CD14-positive monocyte (primary cell): ENCODE data around the gene GRIN2A. TPM values are rescaled to one million over a fixed set of nuclear protein-coding genes. Genes with fewer than 3 reads are reported as not detected.

Source experiments
- DNase-seq, 3 donors: peaks; one replicate each; pipeline ENCODE4 v3.0.0-alpha.2; 2011 to 2022
- H2AFZ ChIP-seq: 2 replicates; pipeline ENCODE4 v1.6.0; 2012; ENCODE audit warnings: mild to moderate bottlenecking, low read depth, low read length, inconsistent platforms; ENCODE audit not compliant: insufficient read depth, poor library complexity, severe bottlenecking
- H3K27ac ChIP-seq, 2 donors: 1 replicate in 1 of 2; 2 replicates in 1 of 2; pipeline ENCODE4 v1.5.1; 2012 to 2013; ENCODE audit warnings: low read length in 2 of 2, control low read depth in 1 of 2, inconsistent platforms in 1 of 2, low read depth in 1 of 2, mild to moderate bottlenecking in 1 of 2
- H3K27me3 ChIP-seq, 2 donors: one replicate each; pipeline versions ENCODE4 v1.6.0 to v1.6.1; 2011 to 2013; ENCODE audit warnings: low read length in 2 of 2; ENCODE audit not compliant: control insufficient read depth in 2 of 2, insufficient read depth in 2 of 2
- H3K36me3 ChIP-seq, 2 donors: replicated peaks in 1 of 2; 1 replicate in 1 of 2; 2 replicates in 1 of 2; pipeline versions ENCODE4 v1.5.1 to v1.6.1; 2012 to 2013; ENCODE audit warnings: low read length in 2 of 2, control low read depth in 1 of 2, inconsistent platforms in 1 of 2, mild to moderate bottlenecking in 1 of 2; ENCODE audit not compliant: insufficient read depth in 2 of 2, control insufficient read depth in 1 of 2
- H3K4me1 ChIP-seq, 2 donors: 1 replicate in 1 of 2; 2 replicates in 1 of 2; pipeline versions ENCODE4 v1.5.1 to v1.6.1; 2012 to 2013; ENCODE audit warnings: low read length in 2 of 2, control low read depth in 1 of 2, inconsistent platforms in 1 of 2, mild to moderate bottlenecking in 1 of 2, moderate library complexity in 1 of 2; ENCODE audit not compliant: insufficient read depth in 2 of 2, control insufficient read depth in 1 of 2
- H3K4me2 ChIP-seq: replicated peaks from 2 replicates; pipeline ENCODE3; 2012; ENCODE audit warnings: low read length, moderate library complexity, mild to moderate bottlenecking; ENCODE audit not compliant: poor library complexity, severe bottlenecking; ENCODE audit errors: extremely low read depth
- H3K4me3 ChIP-seq, 3 experiments: fragments of 200-600 bp in 1 of 3; sonication (generic) in 1 of 3; replicated peaks in 1 of 3; 1 replicate in 2 of 3; 2 replicates in 1 of 3; pipeline ENCODE4 v1.5.1; 2011 to 2013; ENCODE audit warnings: low read length in 3 of 3, mild to moderate bottlenecking in 3 of 3, control low read depth in 2 of 3, low read depth in 2 of 3, inconsistent platforms in 1 of 3, moderate library complexity in 1 of 3
- H3K79me2 ChIP-seq: 2 replicates; pipeline ENCODE4 v1.6.0; 2012; ENCODE audit warnings: mild to moderate bottlenecking, control low read depth, inconsistent platforms, low read length, moderate library complexity; ENCODE audit not compliant: insufficient read depth
- H3K9ac ChIP-seq: 2 replicates; pipeline ENCODE4 v1.6.0; 2017; ENCODE audit warnings: low read length, mild to moderate bottlenecking; ENCODE audit not compliant: insufficient read depth, poor library complexity, severe bottlenecking
- H3K9me3 ChIP-seq, 2 donors: replicated peaks in 1 of 2; 1 replicate in 1 of 2; 2 replicates in 1 of 2; pipeline versions ENCODE4 v1.5.1 to v1.6.1; 2012 to 2013; ENCODE audit warnings: low read length in 2 of 2, control low read depth in 1 of 2; ENCODE audit not compliant: control insufficient read depth in 1 of 2, insufficient read depth in 1 of 2
- H4K20me1 ChIP-seq: 2 replicates; pipeline ENCODE4 v1.6.0; 2012; ENCODE audit warnings: mild to moderate bottlenecking, low read length, control low read depth, moderate library complexity; ENCODE audit not compliant: insufficient read depth
- H3K27ac Mint-ChIP-seq, 7 donors: one replicate each; pipeline ENCODE4 v1.8.0; 2020; ENCODE audit warnings: mild to moderate bottlenecking in 7 of 7, mixed read lengths in 7 of 7, moderate library complexity in 6 of 7, inconsistent platforms in 2 of 7
- H3K27me3 Mint-ChIP-seq, 3 donors: one replicate each; pipeline ENCODE4 v1.8.0; 2021 to 2022; ENCODE audit warnings: low read depth in 3 of 3, mild to moderate bottlenecking in 3 of 3, mixed read lengths in 3 of 3, moderate library complexity in 3 of 3, inconsistent platforms in 1 of 3
- H3K36me3 Mint-ChIP-seq, 2 donors: one replicate each; pipeline ENCODE4 v1.8.0; 2020; ENCODE audit warnings: mixed read lengths in 2 of 2, inconsistent platforms in 1 of 2, mild to moderate bottlenecking in 1 of 2
- H3K4me1 Mint-ChIP-seq: one replicate; pipeline ENCODE4 v1.8.0; 2020; ENCODE audit warnings: mild to moderate bottlenecking, mixed read lengths
- H3K4me3 Mint-ChIP-seq, 2 donors: one replicate each; pipeline ENCODE4 v1.8.0; 2020; ENCODE audit warnings: mild to moderate bottlenecking in 2 of 2, mixed read lengths in 2 of 2, moderate library complexity in 1 of 2
- H3K9me3 Mint-ChIP-seq, 7 donors: one replicate each; pipeline ENCODE4 v1.8.0; 2020 to 2022; ENCODE audit warnings: mixed read lengths in 7 of 7, mild to moderate bottlenecking in 6 of 7, moderate library complexity in 6 of 7, inconsistent platforms in 2 of 7
- CTCF ChIP-seq: fragments of 200-600 bp; IDR thresholded peaks from one replicate; pipeline ENCODE4 v1.8.0; 2022; ENCODE audit warnings: antibody characterized with exemption, mild to moderate bottlenecking
- WGBS: methylation state at CpG from one replicate; pipeline ENCODE4 v1.1.5; 2013; ENCODE audit warnings: missing lambda C conversion rate; ENCODE audit not compliant: insufficient coverage; 5-methylcytosine and 5-hydroxymethylcytosine counted together
- intact Hi-C, 2 donors: fragments of 100-400 bp; cut with micrococcal nuclease; formaldehyde crosslinking; loops; one replicate each; pipeline versions ENCODE4 v1.15.0 to v1.15.1; 2023
- polyA plus RNA-seq, 3 donors: library from polyadenylated mRNA; depleted of rRNA in 1 of 3; unstranded in 2 of 3; stranded (reverse) in 1 of 3; fragments of 300-500 nt in 2 of 3; fragments of >200 nt in 1 of 3; fragmentation: Illumina TruSeq in 2 of 3; gene quantifications; 1 replicate in 2 of 3; 2 replicates in 1 of 3; pipeline ENCODE4 v1.2.3, GENCODE V29; 2012 to 2021

The GRIN2A gene
- polyA plus RNA-seq, 3 donors: not detected

- no peak overlapping the region for H2AFZ ChIP-seq
- H3K9me3 ChIP-seq: no peaks in the 10 kb centered on the region
- intact Hi-C loops: no loop called here
- Mint-ChIP-seq H3K4me1 (no peaks in the 10 kb centered on the region), H3K27ac (no peak overlapping the region), H3K4me3 (no peak overlapping the region), H3K9me3 (peaks cover 0 to 3% (median 0%) of the 10 kb centered on the region in 7 donors), H3K27me3 (peaks cover 0 to 11% (median 5%) of the 10 kb centered on the region in 3 donors), H3K36me3 (no peaks in the 10 kb centered on the region)
- H3K4me3 ChIP-seq: no peak overlapping the region
- 80% methylated on average over 1 of the region's 6 CpGs for WGBS
- H3K79me2 ChIP-seq: no peaks in the 10 kb centered on the region
- H4K20me1 ChIP-seq: no peaks in the 10 kb centered on the region
- H3K27ac ChIP-seq: no peak overlapping the region
- no peaks in the 10 kb centered on the region for H3K36me3 ChIP-seq
- no peak for DNase-seq
- no peak overlapping the region for H3K4me2 ChIP-seq
- H3K4me1 ChIP-seq: no peaks in the 10 kb centered on the region
- peaks cover 0 to 3% of the 10 kb centered on the region in 2 donors for H3K27me3 ChIP-seq
- no peak overlapping the region for H3K9ac ChIP-seq
- TF ChIP-seq CTCF: no peak
These were observed 104.4 kb downstream of the GRIN2A start for GRCh38 chr16:10077861-10078260.

GRCh38 chr16:10076037-10076436, 106.2 kb downstream of the GRIN2A start:
- intact Hi-C loops: no loop called here
- H4K20me1 ChIP-seq: no peaks in the 10 kb centered on the region
- peaks cover 0 to 11% (median 5%) of the 10 kb centered on the region in 3 donors for H3K27me3 Mint-ChIP-seq
- no peak overlapping the region for H3K4me3 Mint-ChIP-seq
- peaks cover 0 to 3% of the 10 kb centered on the region in 2 donors for H3K27me3 ChIP-seq
- no peak overlapping the region for H3K4me3 ChIP-seq
- no peak overlapping the region for H3K27ac Mint-ChIP-seq
- no peak overlapping the region for H3K27ac ChIP-seq
- H3K36me3 ChIP-seq: no peaks in the 10 kb centered on the region
- no peaks in the 10 kb centered on the region for H3K4me1 ChIP-seq
- H3K9me3 ChIP-seq: no peaks in the 10 kb centered on the region
- TF ChIP-seq CTCF: no peak
- H3K9ac ChIP-seq: no peak overlapping the region
- H3K4me1 Mint-ChIP-seq: no peaks in the 10 kb centered on the region
- H3K79me2 ChIP-seq: no peaks in the 10 kb centered on the region
- H3K4me2 ChIP-seq: no peak overlapping the region
- H3K9me3 Mint-ChIP-seq: peaks cover 0 to 3% (median 0%) of the 10 kb centered on the region in 7 donors
- no peak overlapping the region for H2AFZ ChIP-seq
- DNase-seq: no peak
- no peaks in the 10 kb centered on the region for H3K36me3 Mint-ChIP-seq
- 100% methylated on average over 5 of the region's 5 CpGs for WGBS
